ENCODE data around the gene DGKB.

DNA sequence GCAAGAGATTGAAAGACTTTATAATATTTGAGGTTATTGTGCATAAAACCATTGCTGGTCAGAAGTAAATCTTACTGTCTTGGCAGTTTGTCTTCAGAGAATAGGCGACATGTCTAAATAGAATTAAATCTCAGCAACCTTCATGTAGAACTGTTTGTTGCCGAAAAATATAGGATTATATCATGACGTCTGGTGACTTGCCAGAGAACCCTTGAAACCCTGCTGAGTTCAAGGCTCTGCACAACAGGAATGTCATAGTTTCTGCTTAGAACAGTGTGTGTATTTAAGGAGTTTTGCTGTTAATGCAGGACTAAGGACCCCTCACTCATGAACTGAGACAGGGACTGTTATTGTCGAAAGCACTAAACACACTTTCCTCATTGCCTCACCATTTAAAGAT lies 706.7 kb downstream of the DGKB start:
- TF ChIP-seq, protein P1, sequence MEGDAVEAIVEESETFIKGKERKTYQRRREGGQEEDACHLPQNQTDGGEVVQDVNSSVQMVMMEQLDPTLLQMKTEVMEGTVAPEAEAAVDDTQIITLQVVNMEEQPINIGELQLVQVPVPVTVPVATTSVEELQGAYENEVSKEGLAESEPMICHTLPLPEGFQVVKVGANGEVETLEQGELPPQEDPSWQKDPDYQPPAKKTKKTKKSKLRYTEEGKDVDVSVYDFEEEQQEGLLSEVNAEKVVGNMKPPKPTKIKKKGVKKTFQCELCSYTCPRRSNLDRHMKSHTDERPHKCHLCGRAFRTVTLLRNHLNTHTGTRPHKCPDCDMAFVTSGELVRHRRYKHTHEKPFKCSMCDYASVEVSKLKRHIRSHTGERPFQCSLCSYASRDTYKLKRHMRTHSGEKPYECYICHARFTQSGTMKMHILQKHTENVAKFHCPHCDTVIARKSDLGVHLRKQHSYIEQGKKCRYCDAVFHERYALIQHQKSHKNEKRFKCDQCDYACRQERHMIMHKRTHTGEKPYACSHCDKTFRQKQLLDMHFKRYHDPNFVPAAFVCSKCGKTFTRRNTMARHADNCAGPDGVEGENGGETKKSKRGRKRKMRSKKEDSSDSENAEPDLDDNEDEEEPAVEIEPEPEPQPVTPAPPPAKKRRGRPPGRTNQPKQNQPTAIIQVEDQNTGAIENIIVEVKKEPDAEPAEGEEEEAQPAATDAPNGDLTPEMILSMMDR (IDR thresholded peaks at IDR 0.05), result no peak
- TF ChIP-seq POLR2AphosphoS5 (IDR thresholded peaks at IDR 0.05) (no peak), EP300 (IDR thresholded peaks at IDR 0.05; ENCODE audit: low read depth) (no peak)
